OCI-LY7 (cell line): ENCODE data around the gene GAS6. TPM values are rescaled to one million over a fixed set of nuclear protein-coding genes. Genes with fewer than 3 reads are reported as not detected.

ENCODE experiments used
- BruUV-seq: library from RNA; stranded (reverse); fragments of 400-500 nt; replicated peaks from 2 replicates; lab custom pipeline; 2021; lab: Mats Ljungman, UMichigan
- CTCF ChIA-PET: fragments of 300-600 bp; sonication (Branson Sonifier 250); formaldehyde crosslinking; loops from one replicate; lab custom pipeline; 2022; ENCODE audit warnings: antibody characterized with exemption; ENCODE audit not compliant: unreplicated experiment; lab: Charles Lee
- POLR2A ChIA-PET: fragments of 300-600 bp; sonication (Branson Sonifier 250); formaldehyde crosslinking; loops from one replicate; lab custom pipeline; 2022; ENCODE audit warnings: antibody characterized with exemption; lab: Charles Lee
- DNase-seq: peaks from one replicate; pipeline ENCODE4 v3.0.0-alpha.2; 2015; ENCODE audit warnings: low spot score
- H2AFZ ChIP-seq: fragments of 200-600 bp; sonication (generic), shearing (Covaris generic); 2 replicates; pipeline ENCODE4 v1.6.1; 2014; ENCODE audit warnings: mild to moderate bottlenecking, antibody characterized with exemption, low read length, moderate library complexity
- H3K27ac ChIP-seq: fragments of 200-600 bp; sonication (generic); 2 replicates; pipeline ENCODE4 v1.5.1; 2014; ENCODE audit warnings: mixed run types, low read depth, mild to moderate bottlenecking, moderate library complexity, low read length, inconsistent platforms; ENCODE audit not compliant: poor library complexity, severe bottlenecking
- H3K36me3 ChIP-seq: fragments of 200-600 bp; sonication (generic); 2 replicates; pipeline ENCODE4 v1.6.1; 2014; ENCODE audit warnings: mild to moderate bottlenecking, antibody characterized with exemption, low read length, moderate library complexity, mixed read lengths; ENCODE audit not compliant: insufficient read depth
- H3K4me1 ChIP-seq: fragments of 200-600 bp; sonication (generic); 2 replicates; pipeline ENCODE4 v1.5.1; 2014; ENCODE audit warnings: mild to moderate bottlenecking, low read length; ENCODE audit not compliant: insufficient read depth, poor library complexity, severe bottlenecking
- H3K4me2 ChIP-seq: fragments of 200-600 bp; sonication (generic); 2 replicates; pipeline ENCODE4 v1.6.1; 2014; ENCODE audit warnings: mild to moderate bottlenecking, low read length
- H3K4me3 ChIP-seq: fragments of 200-600 bp; sonication (generic); 2 replicates; pipeline ENCODE4 v1.5.1; 2014; ENCODE audit warnings: mild to moderate bottlenecking, low read depth, low read length; ENCODE audit not compliant: poor library complexity, severe bottlenecking
- H3K79me2 ChIP-seq: fragments of 200-600 bp; sonication (generic); 2 replicates; pipeline ENCODE4 v1.6.1; 2016; ENCODE audit warnings: low read depth, mild to moderate bottlenecking, low read length, moderate library complexity, mixed read lengths; ENCODE audit not compliant: insufficient read depth
- H3K9me2 ChIP-seq: fragments of 200-600 bp; sonication (generic); 2 replicates; pipeline ENCODE4 v1.6.1; 2016; ENCODE audit warnings: mild to moderate bottlenecking, low read length, mixed read lengths; ENCODE audit not compliant: insufficient read depth
- H3K9me3 ChIP-seq: fragments of 200-600 bp; sonication (generic); 2 replicates; pipeline ENCODE4 v1.6.1; 2014; ENCODE audit warnings: mild to moderate bottlenecking, mixed run types, low read length, mixed read lengths
- H4K20me1 ChIP-seq: fragments of 200-600 bp; sonication (generic); 2 replicates; pipeline ENCODE4 v1.6.1; 2014; ENCODE audit warnings: mild to moderate bottlenecking, antibody characterized with exemption, low read length, moderate library complexity, mixed read lengths; ENCODE audit not compliant: insufficient read depth
- CTCF ChIP-seq: fragments of 200-600 bp; sonication (generic); conservative IDR thresholded peaks from 2 replicates; pipeline ENCODE4 v1.5.1; 2014; ENCODE audit warnings: mild to moderate bottlenecking, antibody characterized with exemption, low read length, moderate library complexity, mixed read lengths
- EZH2phosphoT487 ChIP-seq: fragments of 200-600 bp; sonication (generic); IDR thresholded peaks from 2 replicates; pipeline ENCODE4 v1.6.1; 2018; ENCODE audit warnings: low read depth, borderline replicate concordance, mild to moderate bottlenecking, mixed run types, antibody characterized with exemption, low read length, moderate library complexity, mixed read lengths
- intact Hi-C: fragments of 100-400 bp; cut with micrococcal nuclease; formaldehyde crosslinking; loops from one replicate; pipeline ENCODE4 v1.10.0; 2022; ENCODE audit not compliant: unreplicated experiment
- total RNA-seq, 2 experiments: library from RNA; depleted of rRNA in 1 of 2; stranded (reverse); fragments of >200 nt in 1 of 2; shearing (Covaris generic) in 1 of 2; gene quantifications; 2 replicates each; pipeline ENCODE4 v1.2.3, GENCODE V29; 2014 to 2022

Gene GAS6
- total RNA-seq, 2 experiments from 2014 or later, result not detected

- POLR2A ChIA-PET, result no interaction called here
- H3K4me3 ChIP-seq, result no peak overlapping the region
Observed at GRCh38 chr13:113865427-113865826, 1.6 kb upstream of the GAS6 start.

GRCh38 chr13:113864273-113864890, 506 bp upstream of the GAS6 start:
- no peak overlapping the region for H3K27ac ChIP-seq
- no peaks in the 10 kb centered on the region for H3K36me3 ChIP-seq
- no peaks in the 10 kb centered on the region for H3K4me1 ChIP-seq
- ChIA-PET POLR2A (no interaction called here), CTCF (no interaction called here)
- H3K79me2 ChIP-seq, result no peaks in the 10 kb centered on the region
- no peak overlapping the region for H3K4me2 ChIP-seq
- no peak for DNase-seq
- no peak for TF ChIP-seq CTCF
- no peak for TF ChIP-seq EZH2phosphoT487
- no peaks in the 10 kb centered on the region for H3K9me3 ChIP-seq
- no peaks in the 10 kb centered on the region for H3K9me2 ChIP-seq
- intact Hi-C loops, result no loop called here
- BruUV-seq, result no TSS peak
- H4K20me1 ChIP-seq, result no peaks in the 10 kb centered on the region
- no peak overlapping the region for H2AFZ ChIP-seq
- H3K4me3 ChIP-seq, result no peak overlapping the region

More at GRCh38 chr13:113865427-113865826, 1.6 kb upstream of the GAS6 start:
- TF ChIP-seq CTCF (no peak), EZH2phosphoT487 (no peak)
- DNase-seq, result no peak
- Histone ChIP-seq H3K9me2 (no peaks in the 10 kb centered on the region), H3K79me2 (no peaks in the 10 kb centered on the region), H3K27ac (no peak overlapping the region), H3K36me3 (no peaks in the 10 kb centered on the region), H4K20me1 (no peaks in the 10 kb centered on the region), H3K9me3 (no peaks in the 10 kb centered on the region), H2AFZ (no peak overlapping the region), H3K4me2 (no peak overlapping the region), H3K4me1 (no peaks in the 10 kb centered on the region)
- no TSS peak for BruUV-seq
- CTCF ChIA-PET, result no interaction called here
- intact Hi-C loops, result no loop called here

- H3K9me3 ChIP-seq, result no peaks in the 10 kb centered on the region
- DNase-seq, result no peak
- H3K27ac ChIP-seq, result no peak overlapping the region
- H3K36me3 ChIP-seq, result no peaks in the 10 kb centered on the region
- POLR2A ChIA-PET, result no interaction called here
- intact Hi-C loops, result no loop called here
- CTCF ChIA-PET, result no interaction called here
- TF ChIP-seq CTCF, result no peak
- TF ChIP-seq EZH2phosphoT487, result no peak
- no peaks in the 10 kb centered on the region for H3K4me1 ChIP-seq
- no peaks in the 10 kb centered on the region for H3K9me2 ChIP-seq
- H3K79me2 ChIP-seq, result no peaks in the 10 kb centered on the region
- no peak overlapping the region for H3K4me2 ChIP-seq
- no peak overlapping the region for H3K4me3 ChIP-seq
- no peak overlapping the region for H2AFZ ChIP-seq
- H4K20me1 ChIP-seq, result no peaks in the 10 kb centered on the region
- no TSS peak for BruUV-seq
Observed at GRCh38 chr13:113862931-113863523, 849 bp downstream of the GAS6 start.
